ENCODE data around the gene XPO1. TPM values are rescaled to one million over a fixed set of nuclear protein-coding genes. Genes with fewer than 3 reads are reported as not detected.
"Not testable (repeated sequence)": the region's sequence is repeated elsewhere in the genome, so short reads cannot be mapped to it uniquely, and the experiment has no call there.

Gene XPO1
- total and polyA plus RNA-seq, 8 donors = 20.6 to 359 (median 69.4) TPM

- intact Hi-C loops (cut with DNase I; ENCODE audit: low total_unique reads) = no loop called here
- TF ChIP-seq POLR2AphosphoS5 (IDR thresholded peaks at IDR 0.05) (no peak), CTCF (IDR thresholded peaks at IDR 0.05) (no peak), EP300 (IDR thresholded peaks at IDR 0.05) (no peak), POLR2A (IDR thresholded peaks at IDR 0.05) (no peak)
- Histone ChIP-seq H3K9me3 (no peaks in the 10 kb centered on the region), H3K27me3 (no peaks in the 10 kb centered on the region), H3K36me3 (no peaks in the 10 kb centered on the region), H3K4me3 (no peak overlapping the region), H3K27ac (no peak overlapping the region), H3K4me1 (peaks cover 12 to 75% (median 43%) of the 10 kb centered on the region in 4 donors)
- 92 to 98% (median 97%) methylated on average over 5 of the region's 5 CpGs for whole genome bisulfite sequencing, 5 donors
- no peak for DNase-seq
These were observed 83.8 kb downstream of the XPO1 start for GRCh38 chr2:61454383-61454782.

DNA sequence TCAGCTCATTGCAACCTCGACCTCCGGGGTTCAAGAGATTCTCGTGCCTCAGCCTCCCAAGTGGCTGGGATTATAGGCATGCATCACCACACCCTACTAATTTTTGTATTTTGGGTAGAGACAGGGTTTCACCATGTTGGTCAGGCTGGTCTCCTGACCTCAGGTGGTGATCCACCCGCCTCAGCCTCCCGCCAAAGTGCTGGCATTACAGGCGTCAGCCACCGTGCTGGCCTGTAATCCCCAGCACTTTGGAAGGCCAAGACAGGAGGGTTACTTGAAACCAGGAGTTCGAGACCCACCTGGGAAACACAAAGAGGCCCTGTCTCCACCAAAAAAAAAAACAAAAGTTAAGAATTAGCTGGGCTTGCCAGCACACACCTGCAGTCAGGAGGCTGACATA is 85.8 kb downstream of the XPO1 start:
- no peak for TF ChIP-seq POLR2AphosphoS5 (IDR thresholded peaks at IDR 0.05)
- Histone ChIP-seq H3K27me3 (no peaks in the 10 kb centered on the region), H3K9me3 (no peaks in the 10 kb centered on the region), H3K4me3 (no peak overlapping the region), H3K36me3 (peaks cover 0 to 4% (median 0%) of the 10 kb centered on the region in 4 donors), H3K4me1 (peaks cover 10 to 55% (median 29%) of the 10 kb centered on the region in 4 donors), H3K27ac (no peak overlapping the region)
- intact Hi-C loops (cut with DNase I; ENCODE audit: low total_unique reads) = no loop called here
- no peak for DNase-seq
- WGBS, 5 donors = 82 to 97% (median 92%) methylated on average over 8 of the region's 8 CpGs

DNA sequence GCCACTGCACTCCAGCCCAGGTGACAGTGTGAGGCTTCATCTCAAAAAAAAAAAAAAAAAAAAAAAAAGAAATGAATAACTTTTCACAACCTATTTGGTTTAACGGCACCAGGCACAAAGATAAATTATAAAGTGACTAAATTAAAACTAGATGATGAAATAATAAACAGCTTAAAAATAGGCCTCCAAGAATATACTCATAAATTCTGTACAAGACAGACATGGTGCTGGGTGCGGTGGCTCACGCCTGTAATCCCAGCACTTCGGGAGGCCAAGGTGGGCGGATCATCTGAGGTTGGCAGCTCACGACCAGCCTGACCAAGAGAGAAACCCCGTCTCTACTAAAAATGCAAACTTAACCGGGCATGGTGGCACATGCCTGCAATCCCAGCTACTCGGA is 87.0 kb downstream of the XPO1 start:
- Histone ChIP-seq H3K27ac (no peak overlapping the region), H3K36me3 (peaks cover 0 to 4% (median 0%) of the 10 kb centered on the region in 4 donors), H3K9me3 (no peaks in the 10 kb centered on the region), H3K27me3 (no peaks in the 10 kb centered on the region), H3K4me3 (no peak overlapping the region), H3K4me1 (peaks cover 0 to 49% (median 24%) of the 10 kb centered on the region in 4 donors)
- no peak for DNase-seq
- 89 to 98% (median 95%) methylated on average over 9 of the region's 9 CpGs for WGBS, 5 donors
- intact Hi-C loops (cut with DNase I; ENCODE audit: low total_unique reads) = no loop called here
- no peak for TF ChIP-seq POLR2A (IDR thresholded peaks at IDR 0.05)
- no peak for TF ChIP-seq EP300 (IDR thresholded peaks at IDR 0.05)
- no peak for TF ChIP-seq CTCF (IDR thresholded peaks at IDR 0.05)
- no peak for TF ChIP-seq POLR2AphosphoS5 (IDR thresholded peaks at IDR 0.05)

DNA sequence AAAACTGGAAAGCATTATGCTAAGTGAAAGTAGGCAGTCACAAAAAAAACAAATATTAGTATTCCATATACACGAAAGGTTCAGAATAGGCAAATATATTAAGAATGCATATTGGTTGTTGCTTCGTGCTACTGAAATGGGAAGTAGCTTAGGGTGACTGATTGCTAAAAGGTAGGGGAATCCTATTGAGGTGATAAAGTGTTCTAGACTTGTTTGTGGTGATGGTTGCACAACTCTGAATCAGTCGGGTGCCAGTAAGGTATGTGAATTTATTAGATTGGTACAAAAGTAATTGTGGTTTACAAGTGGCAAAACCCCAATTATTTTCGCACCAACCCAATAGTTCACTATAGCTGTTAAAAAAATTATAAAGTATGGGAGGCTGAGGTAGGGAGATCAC is 88.0 kb downstream of the XPO1 start:
- no peak for TF ChIP-seq EP300 (IDR thresholded peaks at IDR 0.05)
- no peak for TF ChIP-seq POLR2AphosphoS5 (IDR thresholded peaks at IDR 0.05)
- no peak for TF ChIP-seq CTCF (IDR thresholded peaks at IDR 0.05)
- no peak for TF ChIP-seq POLR2A (IDR thresholded peaks at IDR 0.05)
- DNase-seq = no peak
- 62 to 67% (median 66%) methylated on average over 4 of the region's 4 CpGs for WGBS, 5 donors
- Histone ChIP-seq H3K36me3 (peaks cover 0 to 4% (median 0%) of the 10 kb centered on the region in 4 donors), H3K4me1 (peaks cover 0 to 41% (median 20%) of the 10 kb centered on the region in 4 donors), H3K4me3 (no peak overlapping the region), H3K9me3 (no peaks in the 10 kb centered on the region), H3K27ac (no peak overlapping the region), H3K27me3 (no peaks in the 10 kb centered on the region)
- intact Hi-C loops (cut with DNase I; ENCODE audit: low total_unique reads) = no loop called here

DNA sequence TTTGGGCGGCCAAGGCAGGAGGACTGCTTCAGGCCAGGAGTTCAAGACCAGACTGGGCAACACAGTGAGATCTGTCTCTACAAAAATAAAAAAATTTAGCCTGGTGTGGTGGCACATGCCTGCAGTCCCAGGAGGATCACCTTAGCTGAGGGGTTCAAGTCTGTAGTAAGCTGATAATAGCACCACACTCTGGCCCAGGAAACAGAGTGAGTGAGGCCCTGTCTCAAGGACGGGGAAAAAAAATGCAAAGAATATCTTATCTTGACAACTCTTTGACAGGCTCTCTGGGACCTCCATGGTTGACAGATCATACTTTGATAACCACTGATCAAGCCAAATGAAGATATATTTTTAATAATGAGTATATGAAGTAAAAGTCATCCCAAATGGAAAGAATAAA is 89.9 kb downstream of the XPO1 start:
- Histone ChIP-seq H3K4me1 (peaks cover 0 to 45% (median 24%) of the 10 kb centered on the region in 4 donors), H3K27me3 (no peaks in the 10 kb centered on the region), H3K27ac (no peak overlapping the region), H3K4me3 (no peak overlapping the region), H3K36me3 (peaks cover 0 to 4% (median 0%) of the 10 kb centered on the region in 4 donors), H3K9me3 (no peaks in the 10 kb centered on the region)
- intact Hi-C loops (cut with DNase I; ENCODE audit: low total_unique reads) = no loop called here
- 78 to 88% (median 86%) methylated on average over 2 of the region's 2 CpGs for WGBS, 5 donors
- no peak for DNase-seq
- peak in 1 of 4 donors; percentile 11 for TF ChIP-seq POLR2A (IDR thresholded peaks at IDR 0.05)
- no peak for TF ChIP-seq EP300 (IDR thresholded peaks at IDR 0.05)

DNA sequence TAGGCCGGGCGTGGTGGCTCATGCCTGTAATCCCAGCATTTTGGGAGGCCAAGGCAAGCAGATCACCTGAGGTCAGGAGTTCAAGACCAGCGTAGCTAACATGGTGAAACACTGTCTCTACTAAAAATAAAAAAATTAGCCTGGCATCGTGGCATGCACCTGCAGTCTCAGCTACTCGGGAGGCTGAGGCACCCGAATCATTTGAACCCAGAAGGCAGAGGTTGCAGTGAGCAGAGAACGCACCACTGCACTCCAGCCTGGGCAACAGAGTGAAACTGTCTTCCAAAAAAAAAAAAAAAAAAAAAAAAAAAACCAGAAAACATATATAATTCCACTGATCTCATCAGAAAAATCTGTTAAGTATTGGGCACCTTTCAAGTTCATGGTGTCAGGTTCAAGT is 91.2 kb downstream of the XPO1 start:
- H3K9me3 ChIP-seq; intact Hi-C loops (cut with DNase I; ENCODE audit: low total_unique reads); DNase-seq; H3K36me3 ChIP-seq; H3K27me3 ChIP-seq; H3K27ac ChIP-seq; H3K4me3 ChIP-seq: not testable (repeated sequence)
- peaks cover 0 to 49% (median 25%) of the 10 kb centered on the region in 4 donors for H3K4me1 ChIP-seq
- WGBS, 5 donors = 87 to 95% (median 94%) methylated on average over 7 of the region's 7 CpGs
